ENCODE results near the gene ARSB.

- TF ChIP-seq EZH2phosphoT487 (IDR thresholded peaks at IDR 0.05; ENCODE audit: borderline replicate concordance, low read length) (no peak), CTCF (IDR thresholded peaks at IDR 0.05; ENCODE audit: low read depth, low read length, poor library complexity, severe bottlenecking) (no peak)
Observed at GRCh38 chr5:78959767-78960166, 25.3 kb downstream of the ARSB start.
